ENCODE measurements around the gene VSTM5. TPM values are rescaled to one million over a fixed set of nuclear protein-coding genes. Genes with fewer than 3 reads are reported as not detected.

The VSTM5 gene
- not detected in 5 replicates for total RNA-seq (2022; extraction: Qiagen RNA extraction)

GRCh38 chr11:93850594-93851018 is at the start of gene VSTM5:
Gene VSTM5 (minus strand): TSS chr11:93850618. CDS start chr11:93850502, 116 bp downstream.

GRCh38 chr11:93784145-93784934 is 66.1 kb downstream of the VSTM5 start, which contains the start of gene MED17:
Gene MED17 (plus strand): TSS chr11:93784282. CDS start chr11:93784514, 232 bp downstream.

Other genes starting within 250 kb of the VSTM5 start
- 5.6 to 8.4 TPM (median 6.1 TPM) in 5 replicates for gene CEP295, start 188.9 kb downstream of the VSTM5 start, total RNA-seq (2022; extraction: Qiagen RNA extraction)
- 89.4 to 97.8 TPM (median 95.5 TPM) in 5 replicates for gene TAF1D, start 109.1 kb downstream of the VSTM5 start, total RNA-seq (2022; extraction: Qiagen RNA extraction)
- 14.0 to 18.7 TPM (median 14.2 TPM) in 5 replicates for gene C11orf54, start 108.9 kb downstream of the VSTM5 start, total RNA-seq (2022; extraction: Qiagen RNA extraction)
- 20.1 to 25.3 TPM (median 22.7 TPM) in 5 replicates for gene MED17, start 66.3 kb downstream of the VSTM5 start, total RNA-seq (2022; extraction: Qiagen RNA extraction)
- not detected in 5 replicates for gene HEPHL1, start 170.7 kb upstream of the VSTM5 start, total RNA-seq (2022; extraction: Qiagen RNA extraction)